Hepatocyte (in vitro differentiated cells): ENCODE data around the gene IKZF4. TPM values are rescaled to one million over a fixed set of nuclear protein-coding genes. Genes with fewer than 3 reads are reported as not detected.
"Not testable (repeated sequence)": the region's sequence is repeated elsewhere in the genome, so short reads cannot be mapped to it uniquely, and the experiment has no call there.

Experiments used
- DNase-seq: peaks from one replicate; pipeline ENCODE4 v3.0.0-alpha.2; 2016; ENCODE audit warnings: low spot score
- H2AFZ ChIP-seq: fragments of 200-600 bp; sonication (generic); 2 replicates; pipeline ENCODE4 v1.6.0; 2016; ENCODE audit warnings: antibody characterized with exemption, mild to moderate bottlenecking
- H3K27ac ChIP-seq: fragments of 200-600 bp; sonication (generic); 2 replicates; pipeline ENCODE4 v1.5.1; 2016; ENCODE audit warnings: mild to moderate bottlenecking
- H3K27me3 ChIP-seq: fragments of 200-600 bp; sonication (generic); 2 replicates; pipeline ENCODE4 v1.6.1; 2016
- H3K36me3 ChIP-seq: fragments of 200-600 bp; sonication (generic); replicated peaks from 2 replicates; pipeline ENCODE4 v1.5.1; 2016; ENCODE audit warnings: low read depth; ENCODE audit not compliant: insufficient read depth
- H3K4me1 ChIP-seq: fragments of 200-600 bp; sonication (generic); 2 replicates; pipeline ENCODE4 v1.5.1; 2016; ENCODE audit warnings: mild to moderate bottlenecking, moderate library complexity; ENCODE audit not compliant: insufficient read depth
- H3K4me2 ChIP-seq: fragments of 200-600 bp; sonication (generic); 2 replicates; pipeline ENCODE4 v1.6.0; 2016
- H3K4me3 ChIP-seq: fragments of 200-600 bp; sonication (generic); 2 replicates; pipeline ENCODE4 v1.5.1; 2016; ENCODE audit warnings: mild to moderate bottlenecking
- H3K79me2 ChIP-seq: fragments of 200-600 bp; sonication (generic); 2 replicates; pipeline ENCODE4 v1.6.0; 2017; ENCODE audit warnings: mild to moderate bottlenecking
- H3K9me2 ChIP-seq: fragments of 200-600 bp; sonication (generic); replicated peaks from 2 replicates; pipeline ENCODE4 v1.6.0; 2017; ENCODE audit warnings: mild to moderate bottlenecking; ENCODE audit not compliant: insufficient read depth
- H3K9me3 ChIP-seq: fragments of 200-600 bp; sonication (generic); 2 replicates; pipeline ENCODE4 v1.5.1; 2016; ENCODE audit warnings: low read depth, mild to moderate bottlenecking
- H4K20me1 ChIP-seq: fragments of 200-600 bp; sonication (generic); 2 replicates; pipeline ENCODE4 v1.6.0; 2016; ENCODE audit warnings: mild to moderate bottlenecking; ENCODE audit not compliant: insufficient read depth, poor library complexity, severe bottlenecking
- EZH2 ChIP-seq: fragments of 200-600 bp; sonication (generic); IDR thresholded peaks from 2 replicates; pipeline ENCODE4 v1.6.1; 2016; ENCODE audit warnings: antibody characterized with exemption, mild to moderate bottlenecking, borderline replicate concordance
- EZH2phosphoT487 ChIP-seq: fragments of 200-600 bp; sonication (generic); IDR thresholded peaks from one replicate; pipeline ENCODE4 v1.6.1; 2018; ENCODE audit warnings: antibody characterized with exemption, mild to moderate bottlenecking, low read depth, moderate library complexity; ENCODE audit not compliant: unreplicated experiment, severe bottlenecking
- WGBS: methylation state at CpG from one replicate; pipeline ENCODE4 v1.1.6; 2016; ENCODE audit warnings: low lambda C conversion rate; ENCODE audit errors: missing lambda C conversion rate; 5-methylcytosine and 5-hydroxymethylcytosine counted together
- polyA plus RNA-seq: library from polyadenylated mRNA; unstranded; fragments of >200 nt; fragmentation: Nextera tagmentation; extraction: Ambion mirVana; gene quantifications from 2 replicates; pipeline ENCODE4 v1.2.1, GENCODE V29; 2016
- total RNA-seq: library from RNA; depleted of rRNA; stranded (reverse); fragments of >200 nt; gene quantifications from 2 replicates; pipeline ENCODE4 v1.2.3, GENCODE V29; 2014
- TF ChIP-seq, protein P1 (sequence below): fragments of 200-600 bp; sonication (generic); IDR thresholded peaks from 2 replicates; pipeline ENCODE4 v1.5.1; 2016; ENCODE audit warnings: antibody characterized with exemption, mild to moderate bottlenecking; ENCODE audit not compliant: poor library complexity

The IKZF4 gene
- total and polyA plus RNA-seq, 2 experiments from 2014 or later, result 1.6 to 5.3 TPM

DNA sequence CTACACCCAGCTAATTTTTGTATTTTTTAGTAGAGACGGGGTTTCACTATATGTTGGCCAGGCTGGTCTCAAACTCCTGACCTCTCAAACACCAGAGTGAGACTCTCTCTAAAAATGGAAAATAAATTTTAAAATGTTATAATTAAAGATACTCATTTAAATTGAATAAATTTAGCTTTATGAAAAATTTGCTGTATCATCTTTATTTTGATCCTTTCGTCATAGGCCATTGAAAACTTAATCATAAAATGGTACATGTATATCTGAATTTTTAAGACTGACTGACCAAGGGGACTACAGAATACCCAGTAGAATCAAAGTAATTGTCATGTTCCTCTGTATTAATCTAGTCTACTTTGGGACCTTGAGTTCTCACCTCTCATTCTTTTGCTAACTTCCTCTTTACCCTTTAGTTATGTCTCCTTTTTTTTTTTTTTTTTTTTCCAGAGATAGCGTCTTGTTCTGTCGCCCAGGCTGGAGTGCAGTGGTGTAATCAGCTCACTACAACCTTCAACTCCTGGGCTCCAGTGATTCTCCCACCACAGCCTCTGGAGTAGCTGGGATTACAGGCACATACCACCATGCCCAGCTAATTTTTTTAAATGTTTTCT lies 37.5 kb upstream of the IKZF4 start:
- no peak overlapping the region for H2AFZ ChIP-seq
- no peak overlapping the region for H3K27ac ChIP-seq
- H3K9me3 ChIP-seq, result no peaks in the 10 kb centered on the region
- H3K27me3 ChIP-seq, result no peaks in the 10 kb centered on the region
- TF ChIP-seq, protein P1, sequence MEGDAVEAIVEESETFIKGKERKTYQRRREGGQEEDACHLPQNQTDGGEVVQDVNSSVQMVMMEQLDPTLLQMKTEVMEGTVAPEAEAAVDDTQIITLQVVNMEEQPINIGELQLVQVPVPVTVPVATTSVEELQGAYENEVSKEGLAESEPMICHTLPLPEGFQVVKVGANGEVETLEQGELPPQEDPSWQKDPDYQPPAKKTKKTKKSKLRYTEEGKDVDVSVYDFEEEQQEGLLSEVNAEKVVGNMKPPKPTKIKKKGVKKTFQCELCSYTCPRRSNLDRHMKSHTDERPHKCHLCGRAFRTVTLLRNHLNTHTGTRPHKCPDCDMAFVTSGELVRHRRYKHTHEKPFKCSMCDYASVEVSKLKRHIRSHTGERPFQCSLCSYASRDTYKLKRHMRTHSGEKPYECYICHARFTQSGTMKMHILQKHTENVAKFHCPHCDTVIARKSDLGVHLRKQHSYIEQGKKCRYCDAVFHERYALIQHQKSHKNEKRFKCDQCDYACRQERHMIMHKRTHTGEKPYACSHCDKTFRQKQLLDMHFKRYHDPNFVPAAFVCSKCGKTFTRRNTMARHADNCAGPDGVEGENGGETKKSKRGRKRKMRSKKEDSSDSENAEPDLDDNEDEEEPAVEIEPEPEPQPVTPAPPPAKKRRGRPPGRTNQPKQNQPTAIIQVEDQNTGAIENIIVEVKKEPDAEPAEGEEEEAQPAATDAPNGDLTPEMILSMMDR, result no peak
- TF ChIP-seq EZH2 (no peak), EZH2phosphoT487 (no peak)
- no peak overlapping the region for H3K4me2 ChIP-seq
- H3K36me3 ChIP-seq, result no peaks in the 10 kb centered on the region
- WGBS, result 90% methylated on average over 4 of the region's 4 CpGs
- no peaks in the 10 kb centered on the region for H3K9me2 ChIP-seq
- peaks cover 21% of the 10 kb centered on the region for H4K20me1 ChIP-seq
- no peak overlapping the region for H3K4me3 ChIP-seq
- H3K79me2 ChIP-seq, result peaks cover 66% of the 10 kb centered on the region
- H3K4me1 ChIP-seq, result no peaks in the 10 kb centered on the region
- DNase-seq, result no peak

DNA sequence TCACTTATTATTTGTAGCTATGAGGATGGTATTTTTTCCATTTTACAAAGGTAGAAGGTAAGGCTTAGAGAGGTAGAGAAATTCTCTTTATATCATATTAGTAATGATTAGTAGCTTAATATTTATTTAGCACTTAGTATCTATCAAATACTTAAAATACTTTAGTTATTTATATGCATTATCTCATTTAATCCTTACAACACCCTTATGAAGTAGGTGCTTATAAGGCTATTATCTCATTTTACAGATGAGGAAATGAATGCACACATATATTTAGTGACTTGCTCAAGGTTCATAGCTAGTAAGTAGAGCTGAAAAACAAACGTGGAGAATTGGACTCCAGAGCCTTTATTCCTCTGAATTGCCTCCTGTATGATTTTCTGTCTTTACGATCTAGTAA lies 36.0 kb upstream of the IKZF4 start:
- TF ChIP-seq, protein P1, result no peak
- no peak for TF ChIP-seq EZH2
- no peak for TF ChIP-seq EZH2phosphoT487
- no peak overlapping the region for H3K4me2 ChIP-seq
- WGBS, result 77% methylated on average over 2 of the region's 2 CpGs
- H3K36me3 ChIP-seq, result no peaks in the 10 kb centered on the region
- H3K27ac ChIP-seq, result no peak overlapping the region
- H3K27me3 ChIP-seq, result no peaks in the 10 kb centered on the region
- H3K9me2 ChIP-seq, result no peaks in the 10 kb centered on the region
- H3K4me1 ChIP-seq, result no peaks in the 10 kb centered on the region
- no peaks in the 10 kb centered on the region for H3K9me3 ChIP-seq
- H3K79me2 ChIP-seq, result peaks cover 50% of the 10 kb centered on the region
- H3K4me3 ChIP-seq, result no peak overlapping the region
- H4K20me1 ChIP-seq, result peaks cover 9% of the 10 kb centered on the region
- H2AFZ ChIP-seq, result no peak overlapping the region
- DNase-seq, result no peak

DNA sequence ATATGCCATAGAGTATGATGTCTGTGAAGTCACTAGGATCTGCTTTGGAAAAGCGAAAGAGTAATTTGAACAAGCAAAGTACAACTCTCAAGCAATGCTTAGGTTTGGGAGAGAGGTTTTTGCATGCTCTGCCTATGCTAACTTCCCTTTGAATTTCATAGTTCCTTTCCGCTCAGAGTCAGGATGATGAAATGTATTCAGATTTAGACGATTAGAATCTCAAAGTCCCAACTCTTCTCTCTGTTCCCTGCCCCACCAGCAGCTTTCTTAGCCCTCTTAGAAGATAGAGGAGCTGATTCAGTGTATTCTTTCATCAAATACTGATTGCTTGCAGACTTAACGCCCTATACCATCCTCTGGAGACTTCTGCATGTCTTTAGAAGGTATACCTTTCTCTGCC lies 35.5 kb upstream of the IKZF4 start:
- H3K27ac ChIP-seq, result no peak overlapping the region
- H2AFZ ChIP-seq, result no peak overlapping the region
- H3K9me3 ChIP-seq, result no peaks in the 10 kb centered on the region
- 97% methylated on average over 4 of the region's 4 CpGs for WGBS
- TF ChIP-seq, protein P1, result no peak
- no peak for TF ChIP-seq EZH2phosphoT487
- no peak for TF ChIP-seq EZH2
- H3K27me3 ChIP-seq, result no peaks in the 10 kb centered on the region
- peaks cover 8% of the 10 kb centered on the region for H4K20me1 ChIP-seq
- H3K9me2 ChIP-seq, result no peaks in the 10 kb centered on the region
- H3K4me2 ChIP-seq, result no peak overlapping the region
- no peak for DNase-seq
- no peak overlapping the region for H3K4me3 ChIP-seq
- H3K36me3 ChIP-seq, result no peaks in the 10 kb centered on the region
- no peaks in the 10 kb centered on the region for H3K4me1 ChIP-seq
- peaks cover 47% of the 10 kb centered on the region for H3K79me2 ChIP-seq

DNA sequence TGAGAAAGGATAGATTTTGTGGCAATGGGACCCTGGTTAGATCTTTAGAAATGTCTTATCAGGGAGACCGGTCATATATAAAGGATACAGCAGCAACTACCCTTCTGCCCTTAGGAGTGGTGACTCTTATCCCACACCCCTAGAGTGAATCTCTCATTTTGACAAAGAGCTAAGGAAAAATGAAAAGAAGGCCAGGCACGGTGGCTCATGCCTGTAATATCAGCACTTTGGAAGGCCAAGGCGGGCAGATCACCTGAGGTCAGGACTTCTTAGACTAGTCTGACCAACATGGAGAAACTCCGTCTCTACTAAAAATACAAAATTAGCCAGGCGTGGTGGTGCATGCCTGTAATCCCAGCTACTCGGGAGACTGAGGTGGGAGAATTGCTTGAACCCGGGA lies 34.9 kb upstream of the IKZF4 start:
- WGBS, result 96% methylated on average over 7 of the region's 7 CpGs
- H3K9me3 ChIP-seq, H3K36me3 ChIP-seq, H4K20me1 ChIP-seq, H3K27ac ChIP-seq, H3K4me3 ChIP-seq, H3K4me1 ChIP-seq, H3K4me2 ChIP-seq, H3K27me3 ChIP-seq, DNase-seq, H3K9me2 ChIP-seq, H2AFZ ChIP-seq: not testable (repeated sequence)
- peaks cover 41% of the 10 kb centered on the region for H3K79me2 ChIP-seq
